PC-9 (cell line): Measurements from ENCODE around the gene KIAA0586. TPM values are rescaled to one million over a fixed set of nuclear protein-coding genes. Genes with fewer than 3 reads are reported as not detected.

Experiments
- BruUV-seq: library from RNA; stranded (reverse); fragments of 400-500 nt; replicated peaks from 2 replicates; lab custom pipeline; 2021; lab: Mats Ljungman, UMichigan
- CTCF ChIA-PET: fragments of 300-600 bp; sonication (Branson Sonifier 250); formaldehyde crosslinking; loops from one replicate; lab custom pipeline; 2022; ENCODE audit warnings: antibody characterized with exemption; lab: Charles Lee
- POLR2A ChIA-PET: fragments of 300-600 bp; sonication (Branson Sonifier 250); formaldehyde crosslinking; loops from one replicate; lab custom pipeline; 2022; ENCODE audit warnings: antibody characterized with exemption; ENCODE audit not compliant: unreplicated experiment; lab: Charles Lee
- DNase-seq, 2 experiments: peaks; one replicate each; pipeline versions ENCODE4 v3.0.0 to v3.0.0-alpha.2; 2015 to 2022; ENCODE audit warnings: mixed read lengths in 1 of 2
- H2AFZ ChIP-seq: fragments of 200-600 bp; sonication (generic); 2 replicates; pipeline ENCODE4 v1.8.1; 2017; ENCODE audit warnings: antibody characterized with exemption
- H3F3A ChIP-seq: fragments of 200-600 bp; sonication (generic); 2 replicates; pipeline ENCODE4 v1.8.1; 2017; ENCODE audit warnings: antibody characterized with exemption, mild to moderate bottlenecking, low read depth; ENCODE audit not compliant: insufficient read depth
- H3K27ac ChIP-seq: fragments of 200-600 bp; sonication (generic); 2 replicates; pipeline ENCODE4 v1.6.1; 2016; ENCODE audit warnings: mixed run types
- H3K27me3 ChIP-seq: fragments of 200-600 bp; sonication (generic); 2 replicates; pipeline ENCODE4 v1.6.1; 2016; ENCODE audit warnings: low read depth, mixed run types; ENCODE audit not compliant: insufficient read depth
- H3K36me3 ChIP-seq: fragments of 200-600 bp; sonication (generic); 2 replicates; pipeline ENCODE4 v1.6.1; 2016; ENCODE audit warnings: low read depth, mixed run types
- H3K4me1 ChIP-seq: fragments of 200-600 bp; sonication (generic); replicated peaks from 2 replicates; pipeline ENCODE4 v1.6.1; 2016; ENCODE audit warnings: mixed run types; ENCODE audit not compliant: insufficient read depth
- H3K4me2 ChIP-seq: fragments of 200-600 bp; sonication (generic); 2 replicates; pipeline ENCODE4 v1.6.1; 2017; ENCODE audit warnings: mixed run types
- H3K4me3 ChIP-seq: fragments of 200-600 bp; sonication (generic); 2 replicates; pipeline ENCODE4 v1.6.1; 2016; ENCODE audit warnings: mixed run types
- H3K79me2 ChIP-seq: fragments of 200-600 bp; sonication (generic); 2 replicates; pipeline ENCODE4 v1.6.1; 2017; ENCODE audit warnings: low read depth, mixed run types
- H3K9me2 ChIP-seq: fragments of 200-600 bp; sonication (generic); 2 replicates; pipeline ENCODE4 v1.8.1; 2017; ENCODE audit warnings: mild to moderate bottlenecking; ENCODE audit not compliant: insufficient read depth
- H3K9me3 ChIP-seq: fragments of 200-600 bp; sonication (generic); 2 replicates; pipeline ENCODE4 v1.8.1; 2016; ENCODE audit warnings: low read depth; ENCODE audit not compliant: insufficient read depth
- H4K20me1 ChIP-seq: fragments of 200-600 bp; sonication (generic); 2 replicates; pipeline ENCODE4 v1.8.1; 2017; ENCODE audit not compliant: insufficient read depth
- EZH2 ChIP-seq: fragments of 200-600 bp; sonication (generic); IDR thresholded peaks from 2 replicates; pipeline ENCODE4 v1.8.0; 2017; ENCODE audit warnings: antibody characterized with exemption, low read depth
- intact Hi-C: fragments of 100-400 bp; cut with micrococcal nuclease; formaldehyde crosslinking; loops from one replicate; pipeline ENCODE4 v1.10.0; 2022; ENCODE audit not compliant: unreplicated experiment
- total RNA-seq: library from RNA; stranded (reverse); gene quantifications from 2 replicates; pipeline ENCODE4 v1.2.3, GENCODE V29; 2021
- TF ChIP-seq, protein P1 (sequence below): fragments of 200-600 bp; sonication (generic); conservative IDR thresholded peaks from 2 replicates; pipeline ENCODE4 v1.6.1; 2017; ENCODE audit warnings: mixed run types, antibody characterized with exemption, mild to moderate bottlenecking, moderate library complexity

The KIAA0586 gene
- total RNA-seq, 1 experiment from 2014 or later: 20.4 TPM

DNA sequence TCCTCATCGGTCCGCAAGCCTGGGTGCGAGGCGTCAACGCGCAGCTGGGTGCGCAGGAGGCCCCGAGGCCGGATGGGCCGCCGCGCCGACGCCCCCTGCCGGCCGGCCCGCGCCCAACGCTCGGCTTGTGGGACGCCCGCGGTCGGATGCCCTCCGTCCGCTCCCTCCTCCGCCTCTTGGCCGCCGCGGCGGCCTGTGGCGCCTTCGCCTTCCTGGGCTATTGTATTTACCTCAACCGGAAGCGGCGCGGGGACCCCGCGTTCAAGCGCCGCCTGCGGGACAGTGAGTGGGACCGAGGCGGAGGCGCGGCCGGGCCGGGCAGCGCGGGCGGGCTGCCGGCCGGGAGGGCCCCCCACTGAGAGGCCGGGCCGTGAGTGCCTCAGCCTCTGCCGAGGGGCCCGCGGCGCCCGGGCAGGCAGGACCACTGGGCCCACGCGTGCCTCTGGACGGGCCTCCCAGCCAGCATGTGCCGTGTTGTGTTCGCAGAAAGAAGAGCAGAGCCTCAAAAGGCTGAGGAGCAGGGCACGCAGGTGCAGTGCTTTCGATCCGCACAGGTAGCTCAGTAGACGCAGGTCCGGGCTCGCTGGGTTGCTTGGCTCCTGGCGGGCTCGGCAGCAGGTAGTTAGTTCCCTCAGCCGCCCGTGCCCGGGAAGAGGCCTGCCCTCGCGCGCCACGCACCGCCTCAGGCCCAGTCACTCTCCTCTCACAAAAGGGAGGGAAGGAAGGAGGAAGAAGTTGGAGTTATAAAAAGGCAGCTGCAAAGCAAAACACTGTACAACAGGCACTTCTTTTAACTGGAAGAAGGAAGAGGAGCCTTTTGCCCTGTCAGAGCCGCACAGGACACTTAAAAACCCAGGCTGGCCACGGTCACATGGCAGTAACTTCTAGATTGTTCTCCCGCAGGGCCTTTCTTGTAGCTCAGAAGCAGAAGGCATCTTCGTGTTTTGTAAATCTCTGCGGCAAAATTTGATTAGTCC lies 31.4 kb upstream of the KIAA0586 start, which contains the start of gene TOMM20L:
TSS of gene TOMM20L (plus strand) at position 119 of the 977 bp plus-strand sequence. CDS start at position 147, 28 bp downstream.
- Histone ChIP-seq H4K20me1 (no peaks in the 10 kb centered on the region), H3K27me3 (no peaks in the 10 kb centered on the region), H3K79me2 (no peaks in the 10 kb centered on the region), H3K9me2 (no peaks in the 10 kb centered on the region), H2AFZ (peak within 1 kb of the TSS; percentile 90), H3K27ac (no peak within 1 kb of the TSS), H3F3A (peaks cover 4% of the 10 kb centered on the region; the same call in 1 of the 2 replicates), H3K4me3 (peak within 1 kb of the TSS; percentile 65; the same call in 1 of the 2 replicates), H3K4me1 (no peaks in the 10 kb centered on the region), H3K36me3 (no peaks in the 10 kb centered on the region), H3K4me2 (peak within 1 kb of the TSS; percentile 80), H3K9me3 (no peaks in the 10 kb centered on the region)
- POLR2A ChIA-PET: interaction anchor here (0.5 to 0.6 kb wide), 2 partner anchors 30 to 277 kb away, joined by 3 read pairs; no protein-coding TSS in a partner anchor
- intact Hi-C loops: no loop called here
- no TSS peak for BruUV-seq
- CTCF ChIA-PET: no interaction called here
- TF ChIP-seq, protein P1, sequence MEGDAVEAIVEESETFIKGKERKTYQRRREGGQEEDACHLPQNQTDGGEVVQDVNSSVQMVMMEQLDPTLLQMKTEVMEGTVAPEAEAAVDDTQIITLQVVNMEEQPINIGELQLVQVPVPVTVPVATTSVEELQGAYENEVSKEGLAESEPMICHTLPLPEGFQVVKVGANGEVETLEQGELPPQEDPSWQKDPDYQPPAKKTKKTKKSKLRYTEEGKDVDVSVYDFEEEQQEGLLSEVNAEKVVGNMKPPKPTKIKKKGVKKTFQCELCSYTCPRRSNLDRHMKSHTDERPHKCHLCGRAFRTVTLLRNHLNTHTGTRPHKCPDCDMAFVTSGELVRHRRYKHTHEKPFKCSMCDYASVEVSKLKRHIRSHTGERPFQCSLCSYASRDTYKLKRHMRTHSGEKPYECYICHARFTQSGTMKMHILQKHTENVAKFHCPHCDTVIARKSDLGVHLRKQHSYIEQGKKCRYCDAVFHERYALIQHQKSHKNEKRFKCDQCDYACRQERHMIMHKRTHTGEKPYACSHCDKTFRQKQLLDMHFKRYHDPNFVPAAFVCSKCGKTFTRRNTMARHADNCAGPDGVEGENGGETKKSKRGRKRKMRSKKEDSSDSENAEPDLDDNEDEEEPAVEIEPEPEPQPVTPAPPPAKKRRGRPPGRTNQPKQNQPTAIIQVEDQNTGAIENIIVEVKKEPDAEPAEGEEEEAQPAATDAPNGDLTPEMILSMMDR: peak; percentile 67; the same call in 1 of the 2 replicates
- TF ChIP-seq EZH2: no peak
- DNase-seq: peak; percentile 38 to 73

DNA sequence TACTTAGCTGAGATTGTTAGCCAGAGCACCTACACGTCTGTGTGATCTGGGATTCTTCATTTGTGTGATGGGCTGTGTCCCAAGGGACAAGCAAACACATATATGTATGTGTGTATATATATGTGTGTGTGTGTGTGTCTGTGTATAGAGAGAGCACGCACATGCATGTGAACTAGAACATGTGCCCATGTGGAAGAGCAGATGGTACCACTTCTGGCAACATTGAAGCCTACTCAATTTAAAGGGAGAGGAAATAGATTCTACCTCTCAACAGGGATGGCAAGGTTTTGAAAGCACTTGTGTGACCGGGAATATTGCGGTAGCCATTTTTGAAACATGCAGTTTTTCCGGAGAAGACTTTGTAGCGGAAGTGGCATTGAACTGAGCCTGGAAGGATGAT lies 30.4 kb upstream of the KIAA0586 start:
- POLR2A ChIA-PET: no interaction called here
- no TSS peak for BruUV-seq
- H3K4me2 ChIP-seq: no peak overlapping the region
- no peak overlapping the region for H3K4me3 ChIP-seq
- H2AFZ ChIP-seq: no peak overlapping the region
- peaks cover 4% of the 10 kb centered on the region; the same call in 1 of the 2 replicates for H3F3A ChIP-seq
- no peak overlapping the region for H3K27ac ChIP-seq
- no peaks in the 10 kb centered on the region for H3K79me2 ChIP-seq
- H4K20me1 ChIP-seq: no peaks in the 10 kb centered on the region
- no peaks in the 10 kb centered on the region for H3K4me1 ChIP-seq
- H3K9me3 ChIP-seq: no peaks in the 10 kb centered on the region
- no peaks in the 10 kb centered on the region for H3K9me2 ChIP-seq
- intact Hi-C loops: no loop called here
- no peaks in the 10 kb centered on the region for H3K27me3 ChIP-seq
- no peak for TF ChIP-seq EZH2
- TF ChIP-seq, protein P1: no peak
- CTCF ChIA-PET: no interaction called here
- no peak for DNase-seq
- no peaks in the 10 kb centered on the region for H3K36me3 ChIP-seq

DNA sequence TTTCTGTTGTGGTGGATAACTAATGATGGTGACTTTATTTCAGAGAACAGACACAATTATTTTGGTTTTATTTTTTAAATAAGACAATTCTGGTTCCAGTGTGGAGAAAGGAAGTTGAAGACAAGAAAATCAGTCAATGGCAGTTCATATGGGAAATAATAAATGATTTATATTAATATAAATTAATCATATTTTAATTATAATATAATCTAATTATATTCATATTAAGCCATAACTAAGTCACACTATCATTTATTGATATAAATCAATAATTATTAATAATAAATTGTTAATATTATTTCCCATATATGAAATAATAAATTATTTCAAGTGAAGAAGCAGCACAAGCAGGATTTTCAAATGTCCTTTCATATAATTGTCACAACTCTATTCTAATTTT lies 29.0 kb upstream of the KIAA0586 start:
- no peaks in the 10 kb centered on the region for H3K4me1 ChIP-seq
- H3K36me3 ChIP-seq: no peaks in the 10 kb centered on the region
- BruUV-seq: no TSS peak
- POLR2A ChIA-PET: no interaction called here
- no peaks in the 10 kb centered on the region for H3K79me2 ChIP-seq
- H3K9me3 ChIP-seq: no peaks in the 10 kb centered on the region
- no peaks in the 10 kb centered on the region for H3K9me2 ChIP-seq
- no peaks in the 10 kb centered on the region for H3K27me3 ChIP-seq
- CTCF ChIA-PET: interaction anchor here (0.6 kb wide), 1 partner anchor 291 kb away, joined by 4 read pairs; no protein-coding TSS in a partner anchor
- no peak overlapping the region for H3K4me3 ChIP-seq
- no peak for TF ChIP-seq EZH2
- TF ChIP-seq, protein P1: no peak
- H3K4me2 ChIP-seq: no peak overlapping the region
- DNase-seq: no peak
- H2AFZ ChIP-seq: no peak overlapping the region
- H4K20me1 ChIP-seq: no peaks in the 10 kb centered on the region
- intact Hi-C loops: no loop called here
- H3K27ac ChIP-seq: no peak overlapping the region
- H3F3A ChIP-seq: peaks cover 4% of the 10 kb centered on the region; the same call in 1 of the 2 replicates
